ENCODE results near the gene SPEM1.

The SPEM1 gene

DNA sequence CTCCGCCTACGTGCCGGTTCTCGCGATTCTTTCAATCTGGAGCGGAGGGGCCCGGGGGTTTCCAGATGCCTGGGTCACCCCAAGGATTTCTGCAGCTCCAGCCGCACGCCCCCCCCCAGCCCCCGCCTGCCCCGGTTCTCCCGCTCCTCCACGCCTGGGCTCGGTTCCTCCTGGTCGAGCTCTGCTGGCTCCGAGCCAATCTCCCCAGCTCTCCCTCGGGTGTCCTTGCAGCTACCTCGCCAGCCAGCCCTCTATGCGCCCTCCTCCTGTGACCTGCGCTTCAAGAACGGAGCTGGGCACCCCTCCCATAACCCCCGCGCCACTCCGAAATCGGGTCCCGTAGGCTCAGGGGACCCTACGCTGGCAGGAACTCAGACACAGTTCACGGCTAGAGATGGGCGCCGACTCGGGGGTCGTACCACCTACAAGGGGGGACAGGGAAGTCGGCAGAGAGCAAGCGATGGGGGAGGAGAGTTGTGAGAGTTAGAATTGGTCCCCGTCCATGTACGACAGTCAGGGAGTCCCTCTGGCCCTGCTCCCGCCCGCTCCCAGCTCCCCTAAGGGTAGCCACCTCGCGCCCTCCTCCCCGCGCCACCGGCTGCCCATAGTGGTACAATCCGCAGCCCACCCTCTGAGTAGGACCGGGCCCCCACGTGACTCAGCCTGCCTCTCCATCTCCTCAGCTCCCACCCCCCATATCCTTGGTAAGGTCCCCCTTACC is 20.1 kb downstream of the SPEM1 start:
- DNase-seq (ENCODE audit: low read depth in 2 of 2, low spot score in 1 of 2), result no peak

GRCh38 chr17:7440834-7441195 is 20.7 kb downstream of the SPEM1 start:
- no peak for DNase-seq (ENCODE audit: low read depth in 2 of 2, low spot score in 1 of 2)

GRCh38 chr17:7441266-7441665 is 21.1 kb downstream of the SPEM1 start:
- DNase-seq (ENCODE audit: low read depth in 2 of 2, low spot score in 1 of 2), result no peak

DNA sequence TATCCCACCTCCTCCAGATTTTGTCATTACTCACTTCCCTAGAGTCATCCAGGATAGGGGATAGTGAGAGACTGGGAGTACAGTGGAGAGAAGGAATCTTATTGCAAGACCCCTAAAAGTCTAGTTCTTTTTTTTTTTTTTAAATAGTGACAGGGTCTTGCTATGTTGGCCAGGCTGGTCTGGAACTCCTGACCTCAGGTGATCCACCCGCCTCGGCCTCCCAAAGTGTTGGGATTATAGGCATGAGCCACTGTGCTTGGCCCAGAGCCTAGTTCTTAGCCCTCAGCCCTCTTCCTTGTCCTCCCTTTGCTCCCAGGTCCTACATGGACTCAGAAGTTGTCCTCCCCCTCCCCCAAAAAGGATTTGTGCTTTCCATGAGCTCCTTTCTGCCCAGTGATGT is 22.0 kb downstream of the SPEM1 start:
- DNase-seq (ENCODE audit: low read depth in 2 of 2, low spot score in 1 of 2), result no peak

DNA sequence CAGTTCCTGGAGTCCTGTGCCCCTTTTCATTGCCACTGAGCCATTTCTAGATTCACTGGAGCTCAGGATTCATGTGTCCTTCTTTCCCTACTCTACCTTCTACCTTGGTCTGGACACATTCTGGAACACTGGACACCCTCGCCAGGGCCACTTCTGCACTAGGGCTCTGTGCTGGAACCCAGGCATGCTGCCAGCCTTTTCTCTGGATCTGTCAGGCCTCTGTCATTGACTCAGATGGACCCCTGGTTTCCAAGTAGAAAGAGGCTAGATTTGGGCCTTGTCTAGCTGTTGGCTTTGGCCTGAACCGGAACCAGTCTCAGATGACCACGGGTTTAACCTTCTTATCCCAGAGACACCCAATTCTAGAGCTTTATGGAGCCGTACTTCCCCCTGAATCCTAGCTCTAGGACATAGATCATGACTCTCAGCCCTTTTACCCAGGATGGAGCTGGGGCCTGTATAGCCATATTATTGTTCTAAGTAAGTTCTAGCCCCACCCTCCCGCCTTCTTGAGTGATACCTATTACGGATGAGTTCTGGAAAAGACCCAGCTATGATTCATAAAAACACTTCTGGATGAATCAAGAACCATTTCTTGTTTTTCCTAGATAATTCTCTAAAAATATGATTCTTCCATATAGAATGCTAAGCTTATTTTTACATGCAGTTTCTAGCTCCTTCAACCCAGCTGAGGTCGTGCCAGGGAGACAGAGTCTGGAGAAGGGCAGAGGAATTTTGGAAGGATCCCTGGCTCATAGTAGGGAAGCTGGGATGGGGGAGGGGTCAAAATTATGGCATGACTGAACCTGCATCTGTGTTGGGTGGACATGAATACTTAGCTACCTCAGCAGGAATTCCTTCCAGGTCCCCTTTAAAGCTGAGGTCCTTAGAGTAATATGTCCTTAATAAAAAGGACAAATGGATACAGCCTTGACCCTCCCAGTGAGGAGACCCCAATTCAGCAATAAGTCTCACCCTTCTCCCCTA is 23.7 kb downstream of the SPEM1 start:
- DNase-seq (ENCODE audit: low read depth in 2 of 2, low spot score in 1 of 2), result no peak

DNA sequence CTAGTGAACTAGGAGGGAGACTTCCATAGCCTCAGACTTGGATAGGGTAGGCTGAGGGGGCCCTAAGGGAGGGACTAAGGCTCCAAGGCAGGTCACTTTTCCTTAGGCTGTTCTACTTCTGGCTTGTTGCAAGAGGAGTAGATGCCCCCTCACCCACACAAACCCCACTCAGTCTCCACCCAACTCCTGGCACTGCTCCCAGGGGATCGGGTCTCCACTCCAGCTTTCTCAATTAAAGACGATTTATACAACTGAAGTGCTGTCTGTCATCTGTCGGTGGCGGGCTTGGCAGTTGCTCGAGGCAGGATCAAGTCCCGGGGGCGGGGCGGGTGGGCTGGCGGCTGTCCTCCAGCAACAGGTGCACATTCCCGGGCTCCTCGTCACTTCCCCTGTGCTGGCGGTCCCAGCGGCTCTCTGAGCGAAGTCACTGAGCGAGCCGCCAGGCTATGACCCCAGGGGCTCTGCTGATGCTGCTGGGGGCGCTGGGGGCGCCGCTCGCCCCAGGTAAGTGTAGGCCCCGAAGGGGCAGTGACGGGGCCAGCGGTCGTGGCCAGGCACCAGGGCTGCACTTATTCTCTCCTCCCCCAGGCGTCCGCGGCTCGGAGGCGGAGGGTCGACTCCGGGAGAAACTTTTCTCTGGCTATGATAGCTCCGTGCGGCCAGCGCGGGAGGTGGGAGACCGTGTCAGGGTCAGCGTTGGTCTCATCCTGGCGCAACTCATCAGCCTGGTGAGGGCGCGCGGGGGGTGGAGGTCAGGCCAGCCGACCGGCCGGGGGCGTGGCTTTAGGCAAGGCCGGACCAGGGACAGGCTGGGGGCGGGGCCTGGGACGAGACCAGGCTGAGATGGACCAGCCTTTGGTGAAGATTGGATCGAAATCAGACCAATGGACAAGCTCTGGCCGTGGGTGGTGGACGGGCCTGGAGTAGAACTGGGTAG is 24.8 kb downstream of the SPEM1 start, which contains the start of gene CHRNB1:
Gene CHRNB1, plus strand, starts transcription at position 380 of the 937 bp plus-strand sequence. Its CDS starts 67 bp downstream, at position 447.
- no peak for DNase-seq (ENCODE audit: low read depth in 2 of 2, low spot score in 1 of 2)

- DNase-seq (ENCODE audit: low read depth in 2 of 2, low spot score in 1 of 2), result no peak
Measured at GRCh38 chr17:7445619-7445968, 25.5 kb downstream of the SPEM1 start.

DNA sequence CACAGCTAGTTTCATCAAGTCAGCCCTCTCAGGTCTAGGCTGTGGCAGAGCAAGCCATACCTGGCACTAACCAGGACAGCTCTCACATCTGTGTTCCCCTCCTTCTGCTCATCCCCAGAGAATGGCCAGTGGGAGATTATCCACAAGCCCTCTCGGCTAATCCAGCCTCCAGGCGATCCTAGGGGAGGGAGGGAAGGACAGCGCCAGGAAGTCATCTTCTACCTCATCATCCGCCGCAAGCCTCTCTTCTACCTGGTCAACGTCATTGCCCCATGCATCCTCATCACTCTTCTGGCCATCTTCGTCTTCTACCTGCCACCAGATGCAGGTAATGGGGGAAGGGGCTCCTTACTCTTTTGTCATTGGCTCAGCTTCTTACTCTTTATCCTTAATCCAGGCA is 28.3 kb downstream of the SPEM1 start:
- no peak for DNase-seq (ENCODE audit: low read depth in 2 of 2, low spot score in 1 of 2)

- DNase-seq (ENCODE audit: low read depth in 2 of 2, low spot score in 1 of 2), result no peak
Measured at GRCh38 chr17:7459961-7460545, 39.9 kb downstream of the SPEM1 start.

DNA sequence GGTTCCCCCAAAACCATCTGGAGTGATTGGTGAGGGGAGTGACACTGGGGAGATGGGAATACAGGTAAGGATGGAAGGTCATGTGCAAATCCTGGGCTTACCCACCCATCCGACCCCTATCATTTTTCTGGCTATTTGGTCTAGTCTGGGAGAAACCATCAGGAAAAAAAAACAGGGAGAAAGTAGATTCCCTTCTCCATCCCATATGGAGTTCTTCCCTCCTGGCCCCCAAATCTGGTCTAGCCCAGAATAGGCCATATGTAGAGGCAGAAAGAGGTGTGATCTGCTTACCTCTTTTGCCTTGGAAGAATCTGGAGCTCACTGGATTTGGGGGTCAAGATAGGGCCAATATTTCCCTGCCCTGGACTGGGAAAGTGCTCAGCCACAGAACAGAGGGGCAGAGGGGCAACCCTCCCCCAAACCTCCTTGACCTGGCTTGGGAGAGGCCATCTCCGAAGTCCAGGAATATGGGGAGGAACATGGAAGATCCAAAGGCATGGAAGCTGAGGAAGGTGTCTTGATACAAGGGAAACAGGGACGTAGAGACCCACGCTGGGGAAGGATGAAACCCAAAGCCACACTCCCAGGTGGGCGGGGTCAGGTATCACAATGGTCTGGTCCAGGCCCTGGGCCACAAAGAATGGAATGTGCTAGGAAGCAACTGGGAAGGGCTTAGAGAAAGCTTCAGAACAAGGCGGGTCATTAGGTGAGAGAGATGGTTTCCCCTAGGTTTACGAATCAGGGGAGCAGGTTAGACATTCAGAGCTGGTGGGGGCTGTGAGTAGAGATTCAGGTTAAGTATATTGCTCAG is 40.9 kb downstream of the SPEM1 start:
- DNase-seq (ENCODE audit: low read depth in 2 of 2, low spot score in 1 of 2), result no peak

- DNase-seq (ENCODE audit: low read depth in 2 of 2, low spot score in 1 of 2), result no peak
Measured at GRCh38 chr17:7462474-7463371, 42.6 kb downstream of the SPEM1 start.

DNA sequence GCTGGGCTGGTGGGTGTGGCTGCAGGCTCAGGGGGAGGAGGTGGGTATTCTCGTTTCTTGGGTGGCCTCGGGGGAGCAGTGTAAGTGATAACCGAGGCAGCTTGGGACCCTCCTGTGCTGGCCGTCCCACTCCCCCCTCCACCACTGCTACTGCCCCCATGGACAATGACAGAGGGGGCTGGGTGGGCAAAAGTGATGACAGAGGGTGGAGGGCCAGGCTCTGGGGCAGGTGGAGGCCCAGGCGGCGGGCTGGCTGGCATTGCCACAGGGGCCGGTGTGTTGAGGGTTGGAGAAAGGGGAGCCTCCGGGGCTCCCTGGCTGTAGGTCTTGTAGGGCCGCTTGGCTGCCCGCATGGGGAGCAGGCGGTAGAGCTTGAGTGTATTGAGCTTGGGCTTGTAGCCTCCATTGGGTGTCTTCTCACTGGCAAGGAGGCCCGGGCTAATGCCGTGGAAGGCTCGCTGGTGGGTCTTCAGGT is 43.3 kb downstream of the SPEM1 start:
- DNase-seq (ENCODE audit: low read depth in 2 of 2, low spot score in 1 of 2), result no peak

- no peak for DNase-seq (ENCODE audit: low read depth in 2 of 2, low spot score in 1 of 2)
Measured at GRCh38 chr17:7464081-7464480, 44.0 kb downstream of the SPEM1 start.

DNA sequence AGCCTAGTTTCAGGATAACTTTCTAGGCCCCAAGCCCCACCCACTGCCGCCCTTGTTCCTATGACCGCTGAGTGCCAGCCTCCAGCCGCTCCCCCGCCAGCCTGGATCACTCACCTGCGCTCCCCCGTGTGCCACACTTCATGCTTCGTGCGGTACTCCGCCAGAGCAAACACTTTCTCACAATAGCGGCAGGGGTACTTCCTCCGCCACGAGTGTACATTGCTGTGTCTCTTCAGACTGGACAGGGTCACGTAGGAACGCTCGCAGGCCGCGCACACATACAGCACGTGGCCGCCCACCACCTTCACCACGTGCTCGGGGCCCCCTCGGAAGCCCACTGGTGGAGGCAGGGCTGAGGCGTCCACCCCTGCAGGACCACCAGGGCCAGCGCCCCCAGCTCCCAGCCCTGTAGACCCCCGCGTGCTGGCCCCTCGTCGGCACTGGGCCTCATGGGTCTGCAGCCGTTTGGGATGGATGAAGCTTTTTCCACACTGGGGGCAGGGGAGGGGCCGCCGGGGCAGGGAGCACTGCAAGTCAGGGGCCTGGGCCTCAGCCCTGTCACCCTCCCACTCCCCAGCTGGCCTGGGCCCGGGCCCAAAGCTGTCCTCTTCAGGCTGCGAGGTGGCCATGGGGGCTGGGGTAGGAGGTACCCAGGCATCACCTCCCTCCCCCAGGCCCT is 45.6 kb downstream of the SPEM1 start:
- DNase-seq (ENCODE audit: low read depth in 2 of 2, low spot score in 1 of 2), result no peak

DNA sequence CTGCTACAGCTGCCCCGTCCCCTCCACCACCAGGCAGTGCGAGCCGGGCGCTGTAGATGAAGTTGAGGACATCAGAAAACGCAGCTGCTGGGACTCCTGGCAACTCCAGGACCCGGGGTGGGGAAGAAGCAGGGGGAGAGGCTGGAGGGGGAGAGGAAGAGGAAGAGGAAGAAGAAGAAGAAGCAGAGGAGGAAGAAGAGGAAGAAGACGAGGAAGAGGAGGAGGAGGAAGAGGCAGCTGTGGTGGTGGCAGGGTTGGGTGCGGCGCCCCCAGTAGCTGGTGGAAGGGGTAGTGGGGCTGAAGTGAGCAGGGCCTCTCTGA is 46.2 kb downstream of the SPEM1 start:
- DNase-seq (ENCODE audit: low read depth in 2 of 2, low spot score in 1 of 2), result no peak

GRCh38 chr17:7466639-7467341 is 46.7 kb downstream of the SPEM1 start:
- DNase-seq (ENCODE audit: low read depth in 2 of 2, low spot score in 1 of 2), result no peak

GRCh38 chr17:7467498-7467897 is 47.4 kb downstream of the SPEM1 start:
- DNase-seq (ENCODE audit: low read depth in 2 of 2, low spot score in 1 of 2), result no peak

DNA sequence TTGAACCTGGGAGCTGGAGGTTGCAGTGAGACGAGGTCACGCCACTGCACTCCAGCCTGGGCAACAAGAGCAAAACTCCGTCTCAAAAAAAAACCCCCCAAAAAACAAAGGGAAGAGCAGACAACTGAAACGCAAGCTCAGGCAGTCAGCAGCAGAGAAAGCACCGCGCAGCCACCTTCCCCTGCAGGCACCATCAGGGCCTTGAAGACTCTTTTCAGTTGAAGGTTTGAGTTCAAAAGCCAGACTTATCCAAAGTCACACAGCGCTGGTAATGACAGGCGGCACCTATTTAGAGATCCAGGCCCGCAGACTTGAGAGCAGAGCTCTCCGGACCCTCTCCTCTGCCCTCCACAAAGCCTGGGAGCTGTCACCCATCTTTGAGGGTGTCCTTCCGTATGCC is 48.2 kb downstream of the SPEM1 start:
- DNase-seq (ENCODE audit: low read depth in 2 of 2, low spot score in 1 of 2), result no peak

Measured in stimulated activated CD8-positive, alpha-beta memory T cell treated with anti-CD3 and anti-CD28 coated beads, Interleukin-4, amount 100 ng/mL, for 4 hours (primary cell).